Measurements from ENCODE around the gene CACNA1I.

DNA sequence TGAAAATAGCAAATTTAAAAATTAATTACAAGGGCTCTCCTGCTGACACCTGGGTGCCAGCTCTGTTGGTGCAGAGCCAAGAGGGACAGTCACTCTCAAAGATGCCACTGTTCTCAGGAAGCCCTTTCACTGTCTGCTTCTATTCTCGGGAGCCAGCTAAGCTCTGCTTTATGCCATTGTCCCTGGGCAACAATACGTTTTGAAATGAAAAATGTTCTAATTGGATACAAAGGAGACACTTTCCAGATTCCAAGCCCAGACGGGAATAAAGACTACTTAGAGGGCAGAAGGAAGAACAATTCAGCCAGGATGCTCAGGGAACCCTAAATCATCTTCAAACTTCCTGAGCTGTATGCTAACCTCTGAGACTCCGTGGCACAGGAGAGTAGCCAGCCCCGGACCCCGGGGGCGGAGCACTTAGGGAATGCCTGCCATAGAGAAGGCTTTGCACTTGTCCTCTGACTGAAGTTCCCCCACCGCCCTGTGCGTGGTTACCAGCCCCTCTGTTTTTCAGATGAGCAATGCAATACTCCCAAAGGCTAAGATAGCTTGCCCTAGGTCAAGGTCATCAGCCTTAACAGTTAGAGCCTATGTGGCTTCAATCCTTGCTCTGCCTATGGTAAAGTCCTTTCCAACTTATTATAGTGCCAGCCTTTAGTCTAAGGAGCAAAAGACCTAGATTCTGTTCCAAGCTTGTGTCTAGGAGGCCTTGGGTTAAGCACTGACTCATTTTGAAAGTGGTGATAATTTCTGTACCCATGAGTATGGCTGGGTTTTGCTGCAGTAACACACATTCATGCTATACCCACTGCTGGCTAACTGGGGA lies 150.9 kb downstream of the CACNA1I start:
- no peak for TF ChIP-seq GTF2F1 (IDR thresholded peaks at IDR 0.05; ENCODE audit: borderline replicate concordance, low read depth, low read length)
- no peak for TF ChIP-seq SIN3A (conservative IDR thresholded peaks at IDR 0.05 in 1 of 2, IDR thresholded peaks at IDR 0.05 in 1 of 2; ENCODE audit: low read depth in 1 of 2, low read length in 2 of 2)
- TF ChIP-seq BRCA1 (IDR thresholded peaks at IDR 0.05; ENCODE audit: low read depth, low read length): no peak
- TF ChIP-seq CBX8 (IDR thresholded peaks at IDR 0.05; ENCODE audit: borderline replicate concordance, low read depth, low read length): no peak
- no peak for TF ChIP-seq EGR1 (IDR thresholded peaks at IDR 0.05; ENCODE audit: borderline replicate concordance, low read depth, low read length)
- TF ChIP-seq, protein P1, sequence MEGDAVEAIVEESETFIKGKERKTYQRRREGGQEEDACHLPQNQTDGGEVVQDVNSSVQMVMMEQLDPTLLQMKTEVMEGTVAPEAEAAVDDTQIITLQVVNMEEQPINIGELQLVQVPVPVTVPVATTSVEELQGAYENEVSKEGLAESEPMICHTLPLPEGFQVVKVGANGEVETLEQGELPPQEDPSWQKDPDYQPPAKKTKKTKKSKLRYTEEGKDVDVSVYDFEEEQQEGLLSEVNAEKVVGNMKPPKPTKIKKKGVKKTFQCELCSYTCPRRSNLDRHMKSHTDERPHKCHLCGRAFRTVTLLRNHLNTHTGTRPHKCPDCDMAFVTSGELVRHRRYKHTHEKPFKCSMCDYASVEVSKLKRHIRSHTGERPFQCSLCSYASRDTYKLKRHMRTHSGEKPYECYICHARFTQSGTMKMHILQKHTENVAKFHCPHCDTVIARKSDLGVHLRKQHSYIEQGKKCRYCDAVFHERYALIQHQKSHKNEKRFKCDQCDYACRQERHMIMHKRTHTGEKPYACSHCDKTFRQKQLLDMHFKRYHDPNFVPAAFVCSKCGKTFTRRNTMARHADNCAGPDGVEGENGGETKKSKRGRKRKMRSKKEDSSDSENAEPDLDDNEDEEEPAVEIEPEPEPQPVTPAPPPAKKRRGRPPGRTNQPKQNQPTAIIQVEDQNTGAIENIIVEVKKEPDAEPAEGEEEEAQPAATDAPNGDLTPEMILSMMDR (IDR thresholded peaks at IDR 0.05; ENCODE audit: control extremely low read depth in 1 of 3, insufficient read depth in 1 of 3, low read depth in 1 of 3, low read length in 3 of 3): no peak
- TF ChIP-seq EZH2 (IDR thresholded peaks at IDR 0.05; ENCODE audit: low read depth, low read length, severe bottlenecking): no peak
- no peak for TF ChIP-seq GABPA (IDR thresholded peaks at IDR 0.05; ENCODE audit: borderline replicate concordance, insufficient read depth, low read length)
- TF ChIP-seq CEBPB (IDR thresholded peaks at IDR 0.05; ENCODE audit: low read depth, low read length): no peak
